ENCODE measurements around the gene CELSR1. TPM values are rescaled to one million over a fixed set of nuclear protein-coding genes. Genes with fewer than 3 reads are reported as not detected.
A peak's percentile ranks its signal among the peaks of the same experiment; 100 is the strongest.

Gene CELSR1
- total and polyA plus RNA-seq, 5 experiments from 2014 or later, result 0.19 to 1.2 (median 0.66) TPM

DNA sequence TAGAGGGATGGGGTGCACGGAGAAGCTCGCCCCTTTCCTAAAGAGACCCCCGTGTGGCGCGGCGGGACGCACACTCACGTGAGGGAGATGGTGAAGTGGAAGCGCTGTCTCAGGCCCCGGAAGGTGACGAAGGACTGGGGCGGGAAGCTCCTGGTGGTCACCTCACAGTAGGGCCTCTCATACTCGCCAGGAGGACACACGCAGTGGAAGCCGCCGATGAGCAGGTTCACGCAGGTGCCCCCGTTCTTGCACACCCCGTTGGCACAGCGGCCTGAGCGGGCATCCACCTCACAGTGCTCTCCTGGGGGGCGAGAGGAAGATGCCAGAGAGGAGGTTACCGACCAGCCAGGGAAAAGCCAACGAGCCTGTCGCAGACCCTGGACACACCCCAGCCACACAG lies 98.3 kb downstream of the CELSR1 start:
- POLR2A ChIA-PET, result no interaction called here
- Mint-ChIP-seq H3K4me1 (peaks cover 0 to under 1% (median 0%) of the 10 kb centered on the region in 4 donors), H3K36me3 (no peaks in the 10 kb centered on the region), H3K27me3 (no peaks in the 10 kb centered on the region), H3K9me3 (no peaks in the 10 kb centered on the region), H3K4me3 (no peak overlapping the region), H3K27ac (no peak overlapping the region)
- ATAC-seq, result no peak
- DNase-seq, result no peak

DNA sequence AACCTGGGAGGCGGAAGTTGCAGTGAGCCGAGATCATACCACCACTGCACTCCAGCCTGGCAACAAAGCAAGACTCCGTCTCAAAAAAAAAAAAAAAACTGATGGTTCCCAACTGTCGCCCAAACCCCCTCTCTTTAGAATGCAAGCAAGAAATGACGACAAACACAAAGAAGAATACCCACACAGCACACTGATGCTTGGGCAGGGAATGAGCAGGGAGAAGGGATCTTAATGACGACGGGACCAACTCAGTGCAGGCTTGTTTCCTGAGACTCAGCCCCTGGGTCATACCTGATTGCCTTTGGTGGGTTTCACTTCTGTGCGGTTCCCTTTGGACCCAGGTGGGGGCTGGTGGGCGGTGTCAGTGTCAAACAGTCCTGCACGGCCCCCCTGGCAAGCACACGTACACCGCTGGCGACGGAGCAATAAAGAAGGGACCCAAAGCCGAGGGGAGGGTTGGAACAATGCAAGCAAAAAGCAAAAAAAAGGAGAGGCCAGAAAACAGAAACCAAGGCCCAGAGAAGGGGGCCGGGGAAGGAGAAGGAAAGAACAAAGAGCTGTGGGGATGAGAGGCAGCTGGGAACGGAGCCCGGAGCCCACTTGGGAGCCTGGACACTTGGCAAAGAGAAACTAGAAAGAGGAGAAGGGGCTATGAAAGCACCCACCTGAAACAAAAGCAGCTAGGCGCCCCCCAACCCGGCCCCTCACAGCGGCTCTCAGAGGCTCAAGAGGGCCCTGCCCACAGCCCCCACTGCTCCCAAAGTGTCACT lies 99.6 kb downstream of the CELSR1 start:
- DNase-seq (no peak), ATAC-seq (no peak)
- peaks cover 0 to 5% (median 1%) of the 10 kb centered on the region in 4 donors for H3K4me1 Mint-ChIP-seq
- no peaks in the 10 kb centered on the region for H3K9me3 Mint-ChIP-seq
- H3K27ac Mint-ChIP-seq, result no peak overlapping the region
- no peaks in the 10 kb centered on the region for H3K27me3 Mint-ChIP-seq
- H3K4me3 Mint-ChIP-seq, result no peak overlapping the region
- POLR2A ChIA-PET, result interaction anchor here (1.5 kb wide), 1 partner anchor 10 kb away, joined by 3 read pairs; no protein-coding TSS in a partner anchor
- H3K36me3 Mint-ChIP-seq, result no peaks in the 10 kb centered on the region

DNA sequence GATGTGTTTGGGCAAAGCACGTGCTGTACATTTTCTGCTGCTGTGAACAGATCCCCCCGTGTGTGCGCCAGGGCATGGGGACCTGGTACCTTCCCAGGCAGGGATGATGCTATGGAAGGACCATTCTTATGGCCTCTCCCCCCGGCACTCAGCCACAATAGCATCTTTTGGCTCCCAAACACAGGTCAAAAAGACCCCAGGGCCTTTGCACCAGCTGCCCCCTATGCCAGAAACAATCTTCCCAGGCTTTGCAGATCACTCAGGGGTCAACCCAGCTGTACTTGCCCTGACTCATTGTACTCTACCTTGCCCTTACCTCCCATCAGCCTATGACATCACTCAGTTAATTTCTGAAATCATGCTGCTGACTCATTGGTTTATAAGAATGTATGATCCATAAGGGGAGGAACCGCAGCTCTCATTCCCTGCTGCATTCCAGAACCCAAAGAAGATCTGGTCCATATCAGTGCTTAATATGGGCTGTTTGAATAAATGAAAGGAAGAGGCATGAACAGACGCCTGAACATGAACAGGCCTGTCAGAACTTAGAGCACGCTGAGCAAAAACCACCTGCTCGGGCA lies 100.7 kb downstream of the CELSR1 start:
- H3K27me3 Mint-ChIP-seq, result no peaks in the 10 kb centered on the region
- DNase-seq, result no peak
- POLR2A ChIA-PET, result interaction anchor here (1.5 kb wide), 1 partner anchor 12 kb away, joined by 3 read pairs; no protein-coding TSS in a partner anchor
- no peaks in the 10 kb centered on the region for H3K9me3 Mint-ChIP-seq
- H3K36me3 Mint-ChIP-seq, result no peaks in the 10 kb centered on the region
- no peak for ATAC-seq
- H3K27ac Mint-ChIP-seq, result no peak overlapping the region
- peaks cover 4 to 16% (median 13%) of the 10 kb centered on the region in 4 donors for H3K4me1 Mint-ChIP-seq
- no peak overlapping the region for H3K4me3 Mint-ChIP-seq

DNA sequence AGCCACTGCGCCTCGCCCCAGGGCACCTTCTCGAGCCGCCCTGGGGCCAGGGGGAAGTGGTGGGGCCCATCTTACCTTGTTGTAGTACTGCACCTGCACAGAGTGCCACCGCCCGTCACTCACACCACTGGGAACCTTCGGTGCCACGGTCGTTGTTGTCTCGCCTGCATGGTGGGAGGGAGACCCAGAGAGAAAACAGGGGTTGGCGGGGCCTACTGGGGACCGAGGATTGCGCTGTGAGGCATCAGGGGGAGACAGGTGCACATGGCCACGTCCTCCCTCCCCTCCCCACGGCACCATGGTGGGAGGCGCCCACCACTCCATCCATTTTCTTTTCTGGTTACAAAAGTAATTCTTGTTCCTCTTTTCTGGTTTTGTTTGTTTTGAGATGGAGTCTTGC lies 104.1 kb downstream of the CELSR1 start:
- ATAC-seq, result no peak
- POLR2A ChIA-PET, result interaction anchor here (1.1 to 1.4 kb wide), 2 partner anchors 11 to 12 kb away, joined by 3 read pairs; no protein-coding TSS in a partner anchor
- H3K27ac Mint-ChIP-seq, result peak overlapping the region; percentile 62 to 98 (median 94)
- H3K4me3 Mint-ChIP-seq, result peak overlapping the region; percentile 22 to 93 (median 59)
- no peak for DNase-seq
- peaks cover 4 to 21% (median 17%) of the 10 kb centered on the region in 4 donors for H3K4me1 Mint-ChIP-seq
- no peaks in the 10 kb centered on the region for H3K27me3 Mint-ChIP-seq
- H3K36me3 Mint-ChIP-seq, result no peaks in the 10 kb centered on the region
- no peaks in the 10 kb centered on the region for H3K9me3 Mint-ChIP-seq

DNA sequence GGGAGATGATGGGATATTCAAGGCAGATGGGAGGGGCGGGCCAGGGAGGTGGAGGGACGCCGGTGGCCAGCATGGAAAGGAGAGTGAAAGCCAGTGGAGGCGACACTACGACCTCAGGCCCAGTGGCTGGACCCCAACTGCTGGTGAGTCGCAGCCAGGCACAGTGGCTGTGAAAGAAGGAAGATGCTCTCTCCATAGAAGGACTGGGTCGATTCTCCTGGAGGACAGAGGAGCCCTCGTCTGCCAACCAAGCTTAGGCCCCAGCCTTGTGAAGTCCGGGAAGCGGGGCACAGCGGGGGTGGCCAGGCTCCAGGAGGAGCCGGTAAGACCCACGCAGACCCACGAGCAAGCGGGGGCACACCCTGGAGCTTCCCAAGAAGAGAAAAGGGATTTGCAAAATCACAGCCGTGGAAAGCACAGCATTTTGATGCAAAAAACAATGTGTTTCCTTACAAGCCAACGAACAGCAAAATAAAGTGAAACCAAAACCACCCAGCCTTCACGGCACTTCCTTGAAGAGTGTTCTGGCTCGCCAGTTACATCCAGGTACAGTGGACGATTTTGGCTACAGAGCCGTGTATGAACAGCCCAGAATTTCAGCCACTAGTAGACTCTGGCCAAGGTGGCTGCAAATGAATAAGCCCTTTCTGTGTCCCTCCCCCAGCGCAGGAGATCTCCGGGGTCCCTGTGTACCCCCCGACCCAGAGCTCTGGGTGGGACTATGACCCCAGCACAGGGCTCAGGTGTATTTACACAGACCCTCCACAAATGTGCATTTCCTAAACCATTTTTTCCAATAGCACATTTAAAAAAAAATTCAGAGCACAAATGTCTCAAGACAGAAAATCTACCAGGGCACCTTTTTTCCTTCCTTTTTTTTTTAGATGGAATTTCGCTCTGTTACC lies 105.0 kb downstream of the CELSR1 start:
- Mint-ChIP-seq H3K27me3 (no peaks in the 10 kb centered on the region), H3K4me1 (peaks cover 4 to 21% (median 17%) of the 10 kb centered on the region in 4 donors), H3K27ac (peak overlapping the region; percentile 93 to 98 (median 96)), H3K9me3 (no peaks in the 10 kb centered on the region), H3K4me3 (peak overlapping the region; percentile 81 to 93 (median 90)), H3K36me3 (no peaks in the 10 kb centered on the region)
- DNase-seq (peak in 9 of 10 donors; percentile 6 to 71 (median 46)), ATAC-seq (peak; percentile 90 to 95)
- POLR2A ChIA-PET, result interaction anchor here (1.4 to 1.5 kb wide), 2 partner anchors 12 to 136 kb away, joined by 3 to 4 read pairs; partner anchors contain the start of gene GTSE1

DNA sequence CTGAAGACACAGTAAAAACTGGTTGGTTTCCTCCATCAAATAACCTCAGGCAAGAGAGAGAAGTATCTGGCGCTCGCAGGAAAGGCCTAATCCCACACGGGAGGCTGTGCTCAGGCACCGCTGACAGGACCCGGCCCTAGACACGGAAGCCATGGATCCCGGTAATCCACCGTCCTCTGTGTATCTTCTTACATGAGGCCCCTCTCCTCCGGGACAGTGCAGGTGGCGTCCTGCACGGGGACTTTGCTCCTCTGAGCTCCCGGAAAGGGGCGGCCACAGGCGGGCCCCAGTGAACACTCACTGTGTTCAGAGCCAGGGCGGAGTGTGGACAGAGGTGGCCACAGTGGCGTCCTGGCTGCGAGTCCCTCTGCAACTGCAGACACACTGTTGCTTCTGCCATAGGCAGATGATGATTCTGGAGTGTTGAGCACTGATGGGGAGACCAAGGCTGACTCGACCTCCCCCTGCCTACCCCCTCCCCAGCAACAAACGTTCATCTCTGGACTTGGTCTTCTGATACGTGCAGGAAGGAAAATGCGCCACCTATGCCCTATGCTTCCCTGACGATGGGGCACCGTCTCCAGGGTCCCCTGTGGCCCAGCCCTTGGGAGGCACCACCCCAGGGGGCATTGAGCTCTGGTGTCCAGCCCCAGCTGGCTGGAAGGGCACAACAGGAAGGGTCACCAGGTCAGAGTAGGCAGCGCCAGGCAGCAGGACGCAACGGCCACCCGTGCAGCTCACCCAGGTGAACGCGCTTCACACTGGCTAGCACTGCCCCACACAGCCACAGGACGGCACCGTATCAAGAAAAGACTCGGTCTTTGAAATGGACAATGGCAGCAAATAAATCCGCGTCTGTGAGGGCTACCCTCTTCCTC lies 106.2 kb downstream of the CELSR1 start:
- H3K4me3 Mint-ChIP-seq, result peak overlapping the region in 9 of 10 donors; percentile 29 to 92 (median 86)

DNA sequence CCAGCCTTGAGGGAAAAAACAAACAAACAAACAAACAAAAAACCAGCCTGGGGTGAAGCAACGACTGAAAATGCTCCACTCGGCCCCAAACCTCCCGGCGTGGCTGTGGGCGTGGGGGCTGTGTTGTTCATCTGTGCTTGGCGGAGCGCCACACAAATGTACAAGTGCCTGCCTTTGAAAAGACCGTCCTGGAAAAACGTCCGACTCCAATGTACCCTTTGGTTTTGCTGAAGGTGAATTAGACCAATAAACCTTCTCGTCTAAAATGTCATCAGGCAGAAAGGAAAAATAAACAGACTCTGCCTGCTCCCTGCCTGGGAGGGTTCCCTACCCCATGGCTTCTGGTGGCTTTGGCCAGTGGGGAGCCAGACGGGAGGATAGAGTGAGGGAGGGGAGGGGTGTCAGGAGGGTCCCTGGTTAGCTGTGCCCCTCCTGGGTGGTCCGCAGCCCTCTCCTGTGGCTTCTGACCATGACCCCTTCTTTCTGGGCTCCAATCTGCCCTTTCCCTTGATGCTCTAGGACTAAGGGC lies 108.0 kb downstream of the CELSR1 start:
- H3K27me3 Mint-ChIP-seq, result no peaks in the 10 kb centered on the region
- no peak overlapping the region for H3K4me3 Mint-ChIP-seq
- POLR2A ChIA-PET, result no interaction called here
- peaks cover 0 to 12% (median 6%) of the 10 kb centered on the region in 9 donors for H3K9me3 Mint-ChIP-seq
- no peak for DNase-seq
- H3K36me3 Mint-ChIP-seq, result peaks cover 0 to 10% (median 4%) of the 10 kb centered on the region in 3 donors
- ATAC-seq, result no peak
- no peak overlapping the region for H3K27ac Mint-ChIP-seq
- H3K4me1 Mint-ChIP-seq, result peaks cover 9 to 35% (median 30%) of the 10 kb centered on the region in 4 donors

More for the DNA sequence above, 106.2 kb downstream of the CELSR1 start:
- H3K36me3 Mint-ChIP-seq, result no peaks in the 10 kb centered on the region
- H3K27ac Mint-ChIP-seq, result peak overlapping the region in 9 of 10 donors; percentile 93 to 98 (median 97)
- ATAC-seq (no peak), DNase-seq (no peak)
- peaks cover 7 to 26% (median 19%) of the 10 kb centered on the region in 4 donors for H3K4me1 Mint-ChIP-seq
- POLR2A ChIA-PET, result interaction anchor here (1.5 kb wide), 1 partner anchor 135 kb away, joined by 4 read pairs; the partner anchor contains the start of gene GTSE1
- H3K9me3 Mint-ChIP-seq, result peaks cover 0 to 3% (median 0%) of the 10 kb centered on the region in 9 donors
- H3K27me3 Mint-ChIP-seq, result no peaks in the 10 kb centered on the region

DNA sequence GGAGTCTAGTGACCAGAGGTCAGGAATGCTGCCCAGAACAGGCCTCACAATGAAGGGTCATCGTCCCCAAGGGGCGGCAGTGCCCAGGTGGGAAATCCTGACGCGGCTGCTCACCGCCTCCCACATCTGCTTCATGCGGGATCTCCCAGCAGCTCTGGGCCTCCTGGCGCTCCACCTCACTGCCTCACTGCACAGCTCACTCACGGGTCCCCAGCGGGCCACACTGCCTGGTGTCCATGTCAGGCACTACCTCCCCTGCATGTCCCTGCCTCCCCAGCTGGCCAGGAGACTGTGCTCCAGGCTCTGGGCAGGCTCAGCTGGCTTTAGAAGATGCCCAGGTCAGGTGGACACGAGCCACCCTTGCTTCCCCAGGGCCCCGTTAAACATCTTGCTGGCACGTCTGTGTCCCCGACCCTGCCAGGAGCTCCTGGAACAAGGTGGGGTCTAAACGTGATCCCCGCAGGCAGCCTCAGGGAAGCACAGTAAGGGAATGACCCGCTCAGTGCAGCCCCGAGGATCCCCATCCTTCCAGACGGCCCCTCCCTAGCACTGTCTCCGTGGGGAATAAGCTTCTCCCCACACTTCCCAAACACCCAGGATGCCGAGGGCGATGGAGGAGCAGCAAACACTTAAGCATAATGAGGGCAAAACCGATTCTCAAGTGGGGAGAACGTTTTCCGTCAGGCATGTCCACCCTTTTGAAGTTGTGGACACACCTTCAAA lies 108.7 kb downstream of the CELSR1 start:
- H3K27me3 Mint-ChIP-seq, result no peaks in the 10 kb centered on the region
- ATAC-seq (no peak), DNase-seq (no peak)
- H3K36me3 Mint-ChIP-seq, result peaks cover 0 to 10% (median 4%) of the 10 kb centered on the region in 3 donors
- H3K4me1 Mint-ChIP-seq, result peaks cover 9 to 31% (median 29%) of the 10 kb centered on the region in 4 donors
- no peak overlapping the region for H3K27ac Mint-ChIP-seq
- H3K9me3 Mint-ChIP-seq, result peaks cover 0 to 12% (median 6%) of the 10 kb centered on the region in 9 donors
- POLR2A ChIA-PET, result no interaction called here
- H3K4me3 Mint-ChIP-seq, result no peak overlapping the region

DNA sequence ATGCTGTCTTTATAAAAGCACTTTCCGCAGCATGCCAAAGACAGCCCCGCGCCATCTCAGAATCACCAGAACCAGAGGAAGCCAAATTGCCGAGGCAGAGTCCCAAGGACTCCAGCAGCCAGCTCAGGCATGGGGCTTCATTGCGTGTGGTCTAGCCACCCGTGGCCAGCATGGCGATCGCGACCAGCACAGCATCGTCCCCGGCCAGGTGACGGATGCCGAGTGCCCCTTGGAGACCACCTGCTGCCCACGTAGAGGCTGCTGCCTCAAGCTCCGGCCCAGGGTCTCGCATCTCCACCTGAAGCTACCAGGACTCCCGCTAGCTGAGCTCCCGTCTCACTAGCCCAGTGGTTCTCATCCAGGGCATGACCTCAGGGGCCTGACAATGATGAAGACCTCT lies 109.2 kb downstream of the CELSR1 start:
- H3K4me1 Mint-ChIP-seq, result peaks cover 9 to 31% (median 29%) of the 10 kb centered on the region in 4 donors

DNA sequence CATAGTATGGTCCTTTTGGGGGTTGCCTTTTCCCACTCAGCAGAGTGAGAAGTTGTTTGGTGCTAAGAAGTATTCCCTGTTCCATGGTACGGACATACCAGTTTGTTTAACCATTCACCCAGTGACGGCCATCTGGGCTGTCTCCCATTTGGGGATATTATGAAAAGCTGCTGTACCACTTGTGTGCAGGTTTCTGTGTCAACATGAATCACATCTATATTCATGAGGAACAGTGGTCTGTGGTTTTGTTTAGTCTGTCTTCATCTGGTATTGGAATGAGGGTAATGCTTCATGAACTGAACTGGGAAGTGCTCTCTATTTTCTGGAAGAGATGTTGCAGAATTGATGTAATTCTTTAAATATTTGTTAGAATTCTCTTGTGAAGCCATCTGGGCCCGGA lies 112.4 kb downstream of the CELSR1 start:
- DNase-seq, result no peak
- no peaks in the 10 kb centered on the region for H3K27me3 Mint-ChIP-seq
- POLR2A ChIA-PET, result no interaction called here
- H3K4me1 Mint-ChIP-seq, result peaks cover 5 to 16% (median 13%) of the 10 kb centered on the region in 4 donors
- peaks cover 0 to 12% (median 6%) of the 10 kb centered on the region in 9 donors for H3K9me3 Mint-ChIP-seq
- ATAC-seq, result no peak
- H3K4me3 Mint-ChIP-seq, result peak overlapping the region in 1 of 10 donors; percentile 49
- no peak overlapping the region for H3K27ac Mint-ChIP-seq
- H3K36me3 Mint-ChIP-seq, result peaks cover 0 to 10% (median 4%) of the 10 kb centered on the region in 3 donors

More for the DNA sequence above, 109.2 kb downstream of the CELSR1 start:
- ATAC-seq (no peak), DNase-seq (no peak)
- Mint-ChIP-seq H3K4me3 (no peak overlapping the region), H3K36me3 (peaks cover 0 to 10% (median 4%) of the 10 kb centered on the region in 3 donors), H3K9me3 (peaks cover 0 to 12% (median 6%) of the 10 kb centered on the region in 9 donors), H3K27me3 (no peaks in the 10 kb centered on the region), H3K27ac (no peak overlapping the region)
- POLR2A ChIA-PET, result no interaction called here

DNA sequence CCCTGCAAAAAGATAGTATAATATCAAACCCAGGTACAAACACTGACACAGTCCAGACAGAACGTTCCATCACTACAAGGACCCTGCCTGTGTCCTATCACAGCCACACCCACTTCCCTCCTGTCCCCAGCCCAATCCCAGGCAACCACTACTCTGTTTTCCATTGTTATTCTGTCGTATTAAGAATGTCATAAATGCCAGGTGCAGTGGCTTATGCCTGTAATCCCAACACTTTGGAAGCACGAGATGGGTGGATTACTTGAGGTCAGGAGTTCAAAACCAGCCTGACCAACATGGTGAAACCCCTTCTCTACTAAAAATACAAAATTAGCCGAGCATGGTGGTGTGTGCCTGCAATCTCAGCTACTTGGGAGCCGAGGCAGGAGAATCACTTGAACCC lies 112.9 kb downstream of the CELSR1 start:
- POLR2A ChIA-PET, result no interaction called here
- H3K27ac Mint-ChIP-seq, result peak overlapping the region in 1 of 10 donors; percentile 68
- ATAC-seq, result no peak
- peaks cover 0 to 12% (median 6%) of the 10 kb centered on the region in 9 donors for H3K9me3 Mint-ChIP-seq
- no peak for DNase-seq
- H3K4me1 Mint-ChIP-seq, result peaks cover 5 to 16% (median 13%) of the 10 kb centered on the region in 4 donors
- no peaks in the 10 kb centered on the region for H3K27me3 Mint-ChIP-seq
- H3K36me3 Mint-ChIP-seq, result peaks cover 0 to 10% (median 4%) of the 10 kb centered on the region in 3 donors
- no peak overlapping the region for H3K4me3 Mint-ChIP-seq

All from naive thymus-derived CD8-positive, alpha-beta T cell (primary cell).